ENCODE data around the gene THEM5.

GRCh38 chr1:151837884-151838221 lies 15.7 kb downstream of the THEM5 start:
- TF ChIP-seq POLR2AphosphoS5 (IDR thresholded peaks at IDR 0.05; ENCODE audit: borderline replicate concordance, low read depth, low read length) = no peak
- TF ChIP-seq EZH2 (IDR thresholded peaks at IDR 0.05) = no peak
- no peak for TF ChIP-seq FOXP2 (optimal IDR thresholded peaks at IDR 0.05; ENCODE audit: control extremely low read depth, extremely low read length, insufficient read depth)
